T-cell (primary cell): ENCODE measurements around the gene MYG1. TPM values are rescaled to one million over a fixed set of nuclear protein-coding genes. Genes with fewer than 3 reads are reported as not detected.
A peak's percentile ranks its signal among the peaks of the same experiment; 100 is the strongest.
"Not testable (repeated sequence)": the region's sequence is repeated elsewhere in the genome, so short reads cannot be mapped to it uniquely, and the experiment has no call there.

ENCODE experiments used
- ATAC-seq, 4 experiments: fragments of 200-7000 bp in 3 of 4; fragments of 150-1000 bp in 1 of 4; cut with Tn5 transposase; replicated peaks in 1 of 4; 1 replicate in 3 of 4; 2 replicates in 1 of 4; pipeline ENCODE4 v1.10.0; 2021; ENCODE audit warnings: moderate library complexity in 3 of 4, mild to moderate bottlenecking in 2 of 4, moderate number of reproducible peaks in 1 of 4
- CTCF ChIA-PET, 2 donors: fragments of 300-600 bp; sonication (Branson Sonifier 250); formaldehyde crosslinking; loops; one replicate each; lab custom pipeline; 2022; ENCODE audit warnings: antibody characterized with exemption in 2 of 2; lab: Charles Lee
- POLR2A ChIA-PET, 2 donors: fragments of 300-600 bp; sonication (Branson Sonifier 250); formaldehyde crosslinking; loops; one replicate each; lab custom pipeline; 2022; ENCODE audit warnings: antibody characterized with exemption in 2 of 2; lab: Charles Lee
- DNase-seq, 35 experiments: peaks; one replicate each; pipeline versions ENCODE4 v3.0.0 to v3.0.0-alpha.2; 2013 to 2023
- H3K27ac ChIP-seq: one replicate; pipeline ENCODE4 v1.5.1; 2013; ENCODE audit warnings: low read length
- H3K27me3 ChIP-seq, 2 experiments: replicated peaks in 1 of 2; 1 replicate in 1 of 2; 2 replicates in 1 of 2; pipeline versions ENCODE4 v1.6.1 to v1.7.0; 2013; ENCODE audit warnings: low read length in 1 of 2, mixed read lengths in 1 of 2; ENCODE audit not compliant: control insufficient read depth in 2 of 2, insufficient read depth in 2 of 2; ENCODE audit errors: extremely low read depth in 1 of 2
- H3K36me3 ChIP-seq, 2 donors: 1 replicate in 1 of 2; 2 replicates in 1 of 2; pipeline versions ENCODE4 v1.6.1 to v1.7.0; 2013; ENCODE audit warnings: low read length in 1 of 2; ENCODE audit not compliant: control insufficient read depth in 2 of 2, insufficient read depth in 1 of 2; ENCODE audit errors: extremely low read depth in 1 of 2
- H3K4me1 ChIP-seq, 2 experiments: 1 replicate in 1 of 2; 2 replicates in 1 of 2; pipeline versions ENCODE4 v1.6.1 to v1.7.0; 2013; ENCODE audit warnings: low read length in 2 of 2, mixed read lengths in 1 of 2; ENCODE audit not compliant: insufficient read depth in 2 of 2, control insufficient read depth in 1 of 2; ENCODE audit errors: extremely low read depth in 1 of 2
- H3K4me3 ChIP-seq, 2 donors: 1 replicate in 1 of 2; 2 replicates in 1 of 2; pipeline versions ENCODE4 v1.5.1 to v1.7.0; 2013; ENCODE audit warnings: mild to moderate bottlenecking in 2 of 2, low read length in 1 of 2, moderate library complexity in 1 of 2; ENCODE audit not compliant: control insufficient read depth in 1 of 2; ENCODE audit errors: extremely low read depth in 1 of 2
- H3K9me3 ChIP-seq: 2 replicates; pipeline ENCODE4 v1.7.0; 2013
- H3K27ac Mint-ChIP-seq, 2 donors: one replicate each; pipeline ENCODE4 v1.8.0; 2020 to 2021; ENCODE audit warnings: mild to moderate bottlenecking in 2 of 2, mixed read lengths in 2 of 2
- H3K27me3 Mint-ChIP-seq, 2 donors: one replicate each; pipeline ENCODE4 v1.8.0; 2021 to 2022; ENCODE audit warnings: mixed read lengths in 2 of 2
- H3K36me3 Mint-ChIP-seq: one replicate; pipeline ENCODE4 v1.8.0; 2021; ENCODE audit warnings: mixed read lengths
- H3K4me1 Mint-ChIP-seq, 3 donors: one replicate each; pipeline ENCODE4 v1.8.0; 2020 to 2022; ENCODE audit warnings: mixed read lengths in 3 of 3, mild to moderate bottlenecking in 1 of 3
- H3K4me3 Mint-ChIP-seq, 3 donors: one replicate each; pipeline ENCODE4 v1.8.0; 2020 to 2022; ENCODE audit warnings: mild to moderate bottlenecking in 3 of 3, mixed read lengths in 3 of 3, moderate library complexity in 3 of 3
- H3K9me3 Mint-ChIP-seq, 3 donors: one replicate each; pipeline ENCODE4 v1.8.0; 2020 to 2022; ENCODE audit warnings: mixed read lengths in 3 of 3
- WGBS: methylation state at CpG from one replicate; pipeline ENCODE4 v1.1.5; 2013; ENCODE audit warnings: missing lambda C conversion rate; ENCODE audit not compliant: insufficient coverage; 5-methylcytosine and 5-hydroxymethylcytosine counted together
- total RNA-seq, 35 experiments: library from RNA in 6 of 35; stranded (reverse) in 6 of 35; fragments of 120-200 nt in 1 of 35; gene quantifications; one replicate each; pipeline versions ENCODE4 v1.2.1 to v1.2.4 and lab custom pipeline; 2013 to 2026

Gene MYG1
- total RNA-seq, 5 donors from 2014 or later (not counting 1 experiment from before 2014, with no cell fraction given) = 34.0 to 68.4 (median 63.9) TPM

GRCh38 chr12:53290661-53291060 is 8.8 kb upstream of the MYG1 start:
- Mint-ChIP-seq H3K27me3 (no peaks in the 10 kb centered on the region), H3K4me3 (no peak overlapping the region), H3K4me1 (peaks cover 16 to 18% (median 17%) of the 10 kb centered on the region in 3 donors), H3K9me3 (no peaks in the 10 kb centered on the region), H3K27ac (no peak overlapping the region), H3K36me3 (peaks cover 2% of the 10 kb centered on the region)
- Histone ChIP-seq H3K27ac (no peak overlapping the region), H3K9me3 (no peaks in the 10 kb centered on the region), H3K36me3 (no peaks in the 10 kb centered on the region), H3K4me1 (peaks cover 0 to 16% of the 10 kb centered on the region in 2 experiments), H3K4me3 (no peak overlapping the region), H3K27me3 (no peaks in the 10 kb centered on the region)
- no peak for DNase-seq
- ATAC-seq = no peak
- CTCF ChIA-PET = interaction anchor here (0.6 to 1.6 kb wide), 7 partner anchors 24 to 131 kb away, joined by 3 to 6 read pairs (median 4); partner anchors contain the start of gene AAAS (in 1 of the 2)
- POLR2A ChIA-PET = interaction anchor here in 1 of 2 donors (0.6 kb wide), 1 partner anchor 1011 kb away, joined by 6 read pairs; no protein-coding TSS in a partner anchor
- WGBS = 73% methylated on average over 3 of the region's 9 CpGs

GRCh38 chr12:53292426-53292825 is 7.1 kb upstream of the MYG1 start:
- peaks cover 4% of the 10 kb centered on the region for H3K36me3 Mint-ChIP-seq
- no peak overlapping the region for H3K27ac Mint-ChIP-seq
- H3K27me3 Mint-ChIP-seq = no peaks in the 10 kb centered on the region
- no peaks in the 10 kb centered on the region for H3K9me3 Mint-ChIP-seq
- H3K4me1 ChIP-seq = peaks cover 6 to 27% of the 10 kb centered on the region in 2 experiments
- CTCF ChIA-PET = no interaction called here
- H3K9me3 ChIP-seq = no peaks in the 10 kb centered on the region
- no peak overlapping the region for H3K27ac ChIP-seq
- H3K36me3 ChIP-seq = peaks cover 0 to 3% of the 10 kb centered on the region in 2 donors
- DNase-seq (no peak), ATAC-seq (no peak)
- no peaks in the 10 kb centered on the region for H3K27me3 ChIP-seq
- peaks cover 32 to 34% (median 32%) of the 10 kb centered on the region in 3 donors for H3K4me1 Mint-ChIP-seq
- no peak overlapping the region for H3K4me3 Mint-ChIP-seq
- H3K4me3 ChIP-seq = no peak overlapping the region
- POLR2A ChIA-PET = interaction anchor here in 1 of 2 donors (0.6 kb wide), 1 partner anchor 135 kb away, joined by 3 read pairs; no protein-coding TSS in a partner anchor

- Histone ChIP-seq H3K9me3 (no peaks in the 10 kb centered on the region), H3K36me3 (peaks cover 3 to 20% of the 10 kb centered on the region in 2 donors), H3K4me1 (peaks cover 8 to 40% of the 10 kb centered on the region in 2 experiments), H3K27me3 (no peaks in the 10 kb centered on the region), H3K4me3 (peak within 1 kb of the TSS; percentile 88 to 96), H3K27ac (peak within 1 kb of the TSS; percentile 76)
- peaks cover 26% of the 10 kb centered on the region for H3K36me3 Mint-ChIP-seq
- WGBS = under 1% methylated on average over 24 of the region's 42 CpGs
- peaks cover 49 to 54% (median 51%) of the 10 kb centered on the region in 3 donors for H3K4me1 Mint-ChIP-seq
- H3K9me3 Mint-ChIP-seq = no peaks in the 10 kb centered on the region
- ChIA-PET CTCF (interaction anchor here (0.5 to 3.9 kb wide), 16 partner anchors 26 to 339 kb away, joined by 3 to 53 read pairs (median 4); partner anchors contain the start of genes AAAS (in 2 of the 2), CSAD (in 1 of the 2), SPRYD3 (in 1 of the 2) and TARBP2 (in 1 of the 2)), POLR2A (interaction anchor here (0.6 to 2.1 kb wide), 7 partner anchors 20 to 154 kb away, joined by 3 to 9 read pairs (median 3); partner anchors contain the start of genes AAAS (in 1 of the 2), PRR13 (in 1 of the 2) and ZNF740 (in 1 of the 2))
- peak; percentile 64 to 93 (median 86) for DNase-seq
- H3K27me3 Mint-ChIP-seq = no peaks in the 10 kb centered on the region
- peak within 1 kb of the TSS; percentile 98 to 99 (median 98) for H3K4me3 Mint-ChIP-seq
- peak within 1 kb of the TSS; percentile 96 to 99 for H3K27ac Mint-ChIP-seq
- peak; percentile 89 to 94 (median 92) for ATAC-seq
Measured at GRCh38 chr12:53295070-53295890, 4.2 kb upstream of the MYG1 start, which contains the start of gene PFDN5. PFDN5 (plus strand) TSS chr12:53295542; CDS start chr12:53295568, 26 bp downstream.

- Mint-ChIP-seq H3K36me3 (peaks cover 31% of the 10 kb centered on the region), H3K9me3 (no peaks in the 10 kb centered on the region), H3K4me3 (peak overlapping the region; percentile 98 to 99 (median 98))
Measured at GRCh38 chr12:53295891-53296219, 3.6 kb upstream of the MYG1 start.

GRCh38 chr12:53297106-53297505 is 2.4 kb upstream of the MYG1 start:
- not testable (repeated sequence) for ATAC-seq, H3K9me3 ChIP-seq, H3K27me3 ChIP-seq, H3K27me3 Mint-ChIP-seq, H3K4me3 ChIP-seq, H3K27ac ChIP-seq, H3K9me3 Mint-ChIP-seq, DNase-seq
- POLR2A ChIA-PET = interaction anchor here in 1 of 2 donors (0.6 kb wide), 1 partner anchor 295 kb away, joined by 3 read pairs; no protein-coding TSS in a partner anchor
- Mint-ChIP-seq H3K36me3 (peaks cover 38% of the 10 kb centered on the region), H3K4me3 (peak overlapping the region; percentile 42 to 99 (median 98)), H3K27ac (peak overlapping the region; percentile 44 to 96), H3K4me1 (peaks cover 67 to 69% (median 69%) of the 10 kb centered on the region in 3 donors)
- WGBS = 100% methylated on average over 7 of the region's 10 CpGs
- CTCF ChIA-PET = interaction anchor here (0.6 to 3.9 kb wide), 5 partner anchors 22 to 83 kb away, joined by 3 to 53 read pairs (median 5); partner anchors contain the start of gene AAAS (in 2 of the 2)
- H3K36me3 ChIP-seq = peaks cover 3 to 21% of the 10 kb centered on the region in 2 donors
- H3K4me1 ChIP-seq = peaks cover 12 to 57% of the 10 kb centered on the region in 2 experiments

More at GRCh38 chr12:53295891-53296219, 3.6 kb upstream of the MYG1 start:
- CTCF ChIA-PET = interaction anchor here (0.5 to 3.9 kb wide), 14 partner anchors 25 to 338 kb away, joined by 3 to 53 read pairs (median 4); partner anchors contain the start of genes AAAS (in 2 of the 2), CSAD (in 1 of the 2), SPRYD3 (in 1 of the 2) and TARBP2 (in 1 of the 2)
- Histone ChIP-seq H3K9me3 (no peaks in the 10 kb centered on the region), H3K4me3 (peak overlapping the region; percentile 88 to 96), H3K27ac (peak overlapping the region; percentile 76), H3K36me3 (peaks cover 3 to 20% of the 10 kb centered on the region in 2 donors), H3K4me1 (peaks cover 12 to 46% of the 10 kb centered on the region in 2 experiments), H3K27me3 (no peaks in the 10 kb centered on the region)
- ATAC-seq = peak in 1 of 4 experiments; percentile 0
- H3K27me3 Mint-ChIP-seq = no peaks in the 10 kb centered on the region
- WGBS = 17% methylated on average over 7 of the region's 12 CpGs
- H3K4me1 Mint-ChIP-seq = peaks cover 54 to 59% (median 56%) of the 10 kb centered on the region in 3 donors
- peak overlapping the region; percentile 96 to 99 for H3K27ac Mint-ChIP-seq
- no peak for DNase-seq
- POLR2A ChIA-PET = interaction anchor here (0.6 to 2.1 kb wide), 5 partner anchors 25 to 153 kb away, joined by 3 to 9 read pairs (median 3); partner anchors contain the start of genes AAAS (in 1 of the 2), PRR13 (in 1 of the 2) and ZNF740 (in 1 of the 2)
